Esophagus squamous epithelium (tissue), 5 donors: ENCODE measurements around the gene PDZRN4. TPM values are rescaled to one million over a fixed set of nuclear protein-coding genes. Genes with fewer than 3 reads are reported as not detected.

ENCODE experiments used
- DNase-seq: peaks from one replicate; lab custom pipeline; 2025; lab: John Stamatoyannopoulos, UW
- H3K27ac ChIP-seq, 4 donors: fragments of 200-600 bp; sonication (generic); one replicate each; pipeline ENCODE4 v1.5.1; 2016 to 2019; ENCODE audit warnings: mild to moderate bottlenecking in 1 of 4
- H3K27me3 ChIP-seq, 4 donors: fragments of 200-600 bp; sonication (generic); 1 replicate in 3 of 4; 2 replicates in 1 of 4; pipeline versions ENCODE4 v1.5.1 to v1.6.0; 2017 to 2021; ENCODE audit warnings: antibody characterized with exemption in 1 of 4
- H3K36me3 ChIP-seq, 3 donors: fragments of 200-600 bp; sonication (generic); one replicate each; pipeline ENCODE4 v1.5.1; 2016 to 2019
- H3K4me1 ChIP-seq, 3 donors: fragments of 200-600 bp; sonication (generic); one replicate each; pipeline ENCODE4 v1.5.1; 2017 to 2019
- H3K4me3 ChIP-seq, 4 donors: fragments of 200-600 bp; sonication (generic); 1 replicate in 3 of 4; 2 replicates in 1 of 4; pipeline ENCODE4 v1.5.1; 2016 to 2019; ENCODE audit warnings: mild to moderate bottlenecking in 2 of 4, moderate library complexity in 1 of 4
- H3K9me3 ChIP-seq, 3 donors: fragments of 200-600 bp; sonication (generic); one replicate each; pipeline ENCODE4 v1.5.1; 2016 to 2019
- CTCF ChIP-seq, 6 experiments: fragments of 450-650 bp in 4 of 6; fragments of 200-600 bp in 2 of 6; sonication (generic) in 2 of 6; IDR thresholded peaks; one replicate each; pipeline ENCODE4 v1.5.1; 2016 to 2019; ENCODE audit warnings: antibody characterized with exemption in 6 of 6, mild to moderate bottlenecking in 4 of 6, moderate library complexity in 4 of 6
- POLR2A ChIP-seq, 4 donors: fragments of 450-650 bp; IDR thresholded peaks; one replicate each; pipeline ENCODE4 v1.6.1; 2017; ENCODE audit warnings: antibody characterized with exemption in 4 of 4, mild to moderate bottlenecking in 4 of 4, moderate library complexity in 3 of 4
- WGBS, 2 donors: methylation state at CpG; one replicate each; pipeline ENCODE4 v1.1.5; 2018; 5-methylcytosine and 5-hydroxymethylcytosine counted together
- intact Hi-C: fragments of 100-400 bp; cut with DNase I; formaldehyde crosslinking; loops from one replicate; pipeline ENCODE4 v1.15.0; 2022
- total RNA-seq, 4 donors: library from RNA; depleted of rRNA; stranded (reverse); fragments of >200 nt; gene quantifications; one replicate each; pipeline ENCODE4 v1.1.0, GENCODE V29; 2016
- donor health status: DM: yes; HTN: yes; CAD: no.

PDZRN4 gene
- total RNA-seq, 4 donors from 2014 or later, result 0.31 to 22.5 (median 2.1) TPM

- Histone ChIP-seq H3K27ac (no peak overlapping the region), H3K4me3 (no peak overlapping the region), H3K36me3 (no peaks in the 10 kb centered on the region), H3K9me3 (no peaks in the 10 kb centered on the region), H3K27me3 (no peaks in the 10 kb centered on the region), H3K4me1 (no peaks in the 10 kb centered on the region)
- intact Hi-C loops, result no loop called here
- no peak for DNase-seq
- 43 to 49% methylated on average over 8 of the region's 8 CpGs for WGBS, 2 donors
- TF ChIP-seq POLR2A (IDR thresholded peaks at IDR 0.05), result no peak
Measured at GRCh38 chr12:41344776-41345470, 156.8 kb downstream of the PDZRN4 start.

- Histone ChIP-seq H3K27me3 (no peaks in the 10 kb centered on the region), H3K36me3 (no peaks in the 10 kb centered on the region), H3K9me3 (no peaks in the 10 kb centered on the region), H3K27ac (no peak overlapping the region), H3K4me1 (no peaks in the 10 kb centered on the region), H3K4me3 (no peak overlapping the region)
- 61 to 85% methylated on average over 1 of the region's 1 CpG for WGBS, 2 donors
- intact Hi-C loops, result no loop called here
- TF ChIP-seq CTCF (IDR thresholded peaks at IDR 0.05) (no peak), POLR2A (IDR thresholded peaks at IDR 0.05) (no peak)
- DNase-seq, result no peak
Measured at GRCh38 chr12:41348198-41348597, 160.1 kb downstream of the PDZRN4 start.

GRCh38 chr12:41356181-41356580, 168.1 kb downstream of the PDZRN4 start:
- no peak overlapping the region for H3K4me3 ChIP-seq
- H3K9me3 ChIP-seq, result no peaks in the 10 kb centered on the region
- no peaks in the 10 kb centered on the region for H3K27me3 ChIP-seq
- DNase-seq, result no peak
- TF ChIP-seq CTCF (IDR thresholded peaks at IDR 0.05) (no peak), POLR2A (IDR thresholded peaks at IDR 0.05) (no peak)
- no peak overlapping the region for H3K27ac ChIP-seq
- H3K36me3 ChIP-seq, result no peaks in the 10 kb centered on the region
- H3K4me1 ChIP-seq, result no peaks in the 10 kb centered on the region
- intact Hi-C loops, result no loop called here

GRCh38 chr12:41361738-41362137, 173.6 kb downstream of the PDZRN4 start:
- Histone ChIP-seq H3K9me3 (no peaks in the 10 kb centered on the region), H3K4me3 (no peak overlapping the region), H3K27ac (no peak overlapping the region), H3K27me3 (no peaks in the 10 kb centered on the region), H3K4me1 (no peaks in the 10 kb centered on the region), H3K36me3 (no peaks in the 10 kb centered on the region)
- no peak for DNase-seq
- TF ChIP-seq CTCF (IDR thresholded peaks at IDR 0.05) (no peak), POLR2A (IDR thresholded peaks at IDR 0.05) (no peak)
- 71 to 83% methylated on average over 7 of the region's 7 CpGs for WGBS, 2 donors
- intact Hi-C loops, result no loop called here

GRCh38 chr12:41362510-41362909, 174.4 kb downstream of the PDZRN4 start:
- no peak for DNase-seq
- Histone ChIP-seq H3K27ac (no peak overlapping the region), H3K9me3 (no peaks in the 10 kb centered on the region), H3K4me3 (no peak overlapping the region), H3K4me1 (no peaks in the 10 kb centered on the region), H3K27me3 (no peaks in the 10 kb centered on the region), H3K36me3 (no peaks in the 10 kb centered on the region)
- TF ChIP-seq POLR2A (IDR thresholded peaks at IDR 0.05), result no peak
- TF ChIP-seq CTCF (IDR thresholded peaks at IDR 0.05), result no peak
- intact Hi-C loops, result no loop called here
- 53 to 56% methylated on average over 1 of the region's 1 CpG for WGBS, 2 donors

GRCh38 chr12:41362931-41363330, 174.8 kb downstream of the PDZRN4 start:
- DNase-seq, result no peak
- no peak overlapping the region for H3K27ac ChIP-seq
- no peaks in the 10 kb centered on the region for H3K4me1 ChIP-seq
- intact Hi-C loops, result no loop called here
- no peaks in the 10 kb centered on the region for H3K27me3 ChIP-seq
- no peak overlapping the region for H3K4me3 ChIP-seq
- H3K36me3 ChIP-seq, result no peaks in the 10 kb centered on the region
- no peaks in the 10 kb centered on the region for H3K9me3 ChIP-seq
- TF ChIP-seq POLR2A (IDR thresholded peaks at IDR 0.05) (no peak), CTCF (IDR thresholded peaks at IDR 0.05) (no peak)
